Heart left ventricle (tissue), 13 donors: ENCODE results near the gene MUC2.

ENCODE experiments used
- POLR2A ChIP-seq, 2 donors: fragments of 450-650 bp; IDR thresholded peaks; one replicate each; pipeline ENCODE4 v1.6.1; 2017; ENCODE audit warnings: antibody characterized with exemption in 2 of 2, mild to moderate bottlenecking in 2 of 2, moderate library complexity in 2 of 2
- TF ChIP-seq, protein P1 (sequence below), 12 donors: fragments of 200-600 bp; sonication (generic) in 4 of 12; IDR thresholded peaks; one replicate each; pipeline versions ENCODE4 v1.5.0 to v1.8.0; 2018 to 2022; ENCODE audit warnings: antibody characterized with exemption in 12 of 12, mild to moderate bottlenecking in 5 of 12
- donor health status: ischemic (EF 13 %, LVEDD 7.1; RV severe dilation, severe dysfunction).
- donor health status: DM: no; HTN: yes; CAD: no.
- donor health status: DM: no; HTN: no; CAD: no.
- donor health status: ischemic (EF 25% LVEDD 6.9; RV normal size, moderate dysfunction).
- donor health status: ischemic (EF 25% LVEDD 5.7; RV mildly dilated, moderate dysfunction).
- donor health status: ischemic (EF 35%, LVEDD 5.7; RV mildly dilated, moderate dysfunction).
- donor health status: nonischemic (EF 11% LVEDD 7.7; RV severe dilation, severe dysfunction).
- donor health status: DM: yes; HTN: yes; CAD: no.
- donor health status: PGD.
- donor health status: ischemic (EF 29% LVEDD 5.4; RV normal size, mild dysfunction).
- donor health status: nonischemic (EF 23%, LVEDD 6.1; RV moderate dilation, normal function).

DNA sequence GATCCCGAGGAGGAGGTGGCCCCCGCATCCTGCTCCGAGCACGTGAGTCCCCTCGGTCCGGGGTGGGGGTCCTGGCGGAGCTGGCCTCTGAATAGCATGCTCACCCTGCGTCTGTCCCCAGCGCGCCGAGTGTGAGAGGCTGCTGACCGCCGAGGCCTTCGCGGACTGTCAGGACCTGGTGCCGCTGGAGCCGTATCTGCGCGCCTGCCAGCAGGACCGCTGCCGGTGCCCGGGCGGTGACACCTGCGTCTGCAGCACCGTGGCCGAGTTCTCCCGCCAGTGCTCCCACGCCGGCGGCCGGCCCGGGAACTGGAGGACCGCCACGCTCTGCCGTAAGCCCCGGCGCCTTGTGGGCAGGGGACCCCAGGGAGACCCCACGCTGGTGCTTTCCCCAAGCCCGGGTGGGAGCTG, 3.5 kb downstream of the MUC2 start:
- TF ChIP-seq, protein P1, sequence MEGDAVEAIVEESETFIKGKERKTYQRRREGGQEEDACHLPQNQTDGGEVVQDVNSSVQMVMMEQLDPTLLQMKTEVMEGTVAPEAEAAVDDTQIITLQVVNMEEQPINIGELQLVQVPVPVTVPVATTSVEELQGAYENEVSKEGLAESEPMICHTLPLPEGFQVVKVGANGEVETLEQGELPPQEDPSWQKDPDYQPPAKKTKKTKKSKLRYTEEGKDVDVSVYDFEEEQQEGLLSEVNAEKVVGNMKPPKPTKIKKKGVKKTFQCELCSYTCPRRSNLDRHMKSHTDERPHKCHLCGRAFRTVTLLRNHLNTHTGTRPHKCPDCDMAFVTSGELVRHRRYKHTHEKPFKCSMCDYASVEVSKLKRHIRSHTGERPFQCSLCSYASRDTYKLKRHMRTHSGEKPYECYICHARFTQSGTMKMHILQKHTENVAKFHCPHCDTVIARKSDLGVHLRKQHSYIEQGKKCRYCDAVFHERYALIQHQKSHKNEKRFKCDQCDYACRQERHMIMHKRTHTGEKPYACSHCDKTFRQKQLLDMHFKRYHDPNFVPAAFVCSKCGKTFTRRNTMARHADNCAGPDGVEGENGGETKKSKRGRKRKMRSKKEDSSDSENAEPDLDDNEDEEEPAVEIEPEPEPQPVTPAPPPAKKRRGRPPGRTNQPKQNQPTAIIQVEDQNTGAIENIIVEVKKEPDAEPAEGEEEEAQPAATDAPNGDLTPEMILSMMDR (IDR thresholded peaks at IDR 0.05): no peak
- TF ChIP-seq POLR2A (IDR thresholded peaks at IDR 0.05): no peak
